UCSD-AML1 (cell line): ENCODE results near the gene DNPEP.

Experiments used
- DNase-seq: peaks from one replicate; lab custom pipeline; 2025; ENCODE audit not compliant: unreplicated experiment; lab: John Stamatoyannopoulos, UW

Gene DNPEP

GRCh38 chr2:219387306-219388120 lies at the start of gene DNPEP:
Gene DNPEP, minus strand, starts transcription at chr2:219387912. Its CDS starts 118 bp downstream, at chr2:219387794.
- DNase-seq = peak; percentile 98

- DNase-seq = no peak
These were observed 49.4 kb upstream of the DNPEP start for GRCh38 chr2:219437141-219437540.

- no peak for DNase-seq
These were observed 48.8 kb upstream of the DNPEP start for GRCh38 chr2:219436491-219436890.

GRCh38 chr2:219435701-219436100 lies 48.0 kb upstream of the DNPEP start:
- no peak for DNase-seq

- no peak for DNase-seq
These were observed 47.2 kb upstream of the DNPEP start, which contains the start of gene SPEG for GRCh38 chr2:219434718-219435525. Gene SPEG, plus strand, starts transcription at chr2:219434843. Its CDS starts 135 bp downstream, at chr2:219434978.

- DNase-seq = no peak
These were observed 46.7 kb upstream of the DNPEP start for GRCh38 chr2:219434468-219434717.

GRCh38 chr2:219433666-219434467 lies 46.2 kb upstream of the DNPEP start:
- DNase-seq = peak; percentile 40

GRCh38 chr2:219430633-219431615 lies 43.2 kb upstream of the DNPEP start:
- DNase-seq = peak; percentile 12

- DNase-seq = no peak
These were observed 42.4 kb upstream of the DNPEP start for GRCh38 chr2:219429958-219430606.

GRCh38 chr2:219428469-219428868 lies 40.8 kb upstream of the DNPEP start:
- DNase-seq = no peak

- DNase-seq = no peak
These were observed 38.9 kb upstream of the DNPEP start for GRCh38 chr2:219426534-219427136.

- no peak for DNase-seq
These were observed 38.3 kb upstream of the DNPEP start for GRCh38 chr2:219426068-219426443.

GRCh38 chr2:219425238-219426067 lies 37.7 kb upstream of the DNPEP start:
- DNase-seq = no peak

- no peak for DNase-seq
These were observed 36.1 kb upstream of the DNPEP start for GRCh38 chr2:219423652-219424377.

- no peak for DNase-seq
These were observed 35.3 kb upstream of the DNPEP start for GRCh38 chr2:219422952-219423534.

- DNase-seq = no peak
These were observed 33.6 kb upstream of the DNPEP start for GRCh38 chr2:219421323-219421722.

- DNase-seq = no peak
These were observed 33.0 kb upstream of the DNPEP start for GRCh38 chr2:219420687-219421086.
